ENCODE results near the gene ZNF646. TPM values are rescaled to one million over a fixed set of nuclear protein-coding genes. Genes with fewer than 3 reads are reported as not detected.

The ZNF646 gene
- total RNA-seq, 4 donors from 2014 or later = 10.9 to 16.9 (median 13.6) TPM

DNA sequence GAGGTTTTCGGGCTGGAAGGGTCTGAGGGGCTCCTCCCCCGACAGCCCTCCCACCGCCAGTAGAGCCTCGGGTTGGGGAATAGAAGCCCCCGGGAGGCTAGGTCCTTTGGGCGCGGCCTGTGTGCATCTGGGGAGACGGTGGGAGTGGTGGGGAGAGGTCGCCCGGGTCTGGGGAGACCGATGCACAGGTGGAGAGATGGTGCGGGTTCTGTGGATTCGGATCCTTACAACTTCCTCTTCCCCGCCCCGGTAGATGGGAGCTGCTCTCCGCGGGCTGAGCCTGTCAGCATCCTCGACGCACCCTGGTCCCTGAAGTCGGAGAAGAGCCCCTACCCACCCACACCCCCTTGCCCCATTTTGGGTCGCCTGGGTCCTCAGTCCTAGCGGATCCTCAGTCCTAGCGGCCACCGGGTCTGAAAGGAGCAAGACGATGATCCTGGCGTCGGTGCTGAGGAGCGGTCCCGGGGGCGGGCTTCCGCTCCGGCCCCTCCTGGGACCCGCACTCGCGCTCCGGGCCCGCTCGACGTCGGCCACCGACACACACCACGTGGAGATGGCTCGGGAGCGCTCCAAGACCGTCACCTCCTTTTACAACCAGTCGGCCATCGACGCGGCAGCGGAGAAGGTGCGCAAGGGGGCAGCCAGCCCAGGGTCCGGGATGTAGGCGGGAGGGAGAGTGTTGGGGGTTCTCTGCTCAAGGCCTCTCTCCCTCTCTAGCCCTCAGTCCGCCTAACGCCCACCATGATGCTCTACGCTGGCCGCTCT, 34.8 kb downstream of the ZNF646 start:
- peak overlapping the region; percentile 82 to 99 for H3K4me3 ChIP-seq
- H3K9me3 ChIP-seq = no peaks in the 10 kb centered on the region
- H3K36me3 ChIP-seq = peaks cover 0 to 43% of the 10 kb centered on the region in 2 donors
- 80% methylated on average over 6 of the region's 57 CpGs; no CpG with 5 or more reads in 1 of the 2 donors for WGBS, 2 donors (ENCODE audit: low coverage in 1 of 2)
- TF ChIP-seq EP300 (IDR thresholded peaks at IDR 0.05) (no peak), POLR2AphosphoS5 (IDR thresholded peaks at IDR 0.05) (no peak), POLR2A (IDR thresholded peaks at IDR 0.05) (no peak)
- TF ChIP-seq, protein P1, sequence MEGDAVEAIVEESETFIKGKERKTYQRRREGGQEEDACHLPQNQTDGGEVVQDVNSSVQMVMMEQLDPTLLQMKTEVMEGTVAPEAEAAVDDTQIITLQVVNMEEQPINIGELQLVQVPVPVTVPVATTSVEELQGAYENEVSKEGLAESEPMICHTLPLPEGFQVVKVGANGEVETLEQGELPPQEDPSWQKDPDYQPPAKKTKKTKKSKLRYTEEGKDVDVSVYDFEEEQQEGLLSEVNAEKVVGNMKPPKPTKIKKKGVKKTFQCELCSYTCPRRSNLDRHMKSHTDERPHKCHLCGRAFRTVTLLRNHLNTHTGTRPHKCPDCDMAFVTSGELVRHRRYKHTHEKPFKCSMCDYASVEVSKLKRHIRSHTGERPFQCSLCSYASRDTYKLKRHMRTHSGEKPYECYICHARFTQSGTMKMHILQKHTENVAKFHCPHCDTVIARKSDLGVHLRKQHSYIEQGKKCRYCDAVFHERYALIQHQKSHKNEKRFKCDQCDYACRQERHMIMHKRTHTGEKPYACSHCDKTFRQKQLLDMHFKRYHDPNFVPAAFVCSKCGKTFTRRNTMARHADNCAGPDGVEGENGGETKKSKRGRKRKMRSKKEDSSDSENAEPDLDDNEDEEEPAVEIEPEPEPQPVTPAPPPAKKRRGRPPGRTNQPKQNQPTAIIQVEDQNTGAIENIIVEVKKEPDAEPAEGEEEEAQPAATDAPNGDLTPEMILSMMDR (IDR thresholded peaks at IDR 0.05) = no peak
- no peak for ATAC-seq
- peak overlapping the region; percentile 70 to 94 (median 93) for H3K27ac ChIP-seq
- H3K4me1 ChIP-seq = peaks cover 0 to 65% (median 10%) of the 10 kb centered on the region in 3 donors
- no peaks in the 10 kb centered on the region for H3K27me3 ChIP-seq

DNA sequence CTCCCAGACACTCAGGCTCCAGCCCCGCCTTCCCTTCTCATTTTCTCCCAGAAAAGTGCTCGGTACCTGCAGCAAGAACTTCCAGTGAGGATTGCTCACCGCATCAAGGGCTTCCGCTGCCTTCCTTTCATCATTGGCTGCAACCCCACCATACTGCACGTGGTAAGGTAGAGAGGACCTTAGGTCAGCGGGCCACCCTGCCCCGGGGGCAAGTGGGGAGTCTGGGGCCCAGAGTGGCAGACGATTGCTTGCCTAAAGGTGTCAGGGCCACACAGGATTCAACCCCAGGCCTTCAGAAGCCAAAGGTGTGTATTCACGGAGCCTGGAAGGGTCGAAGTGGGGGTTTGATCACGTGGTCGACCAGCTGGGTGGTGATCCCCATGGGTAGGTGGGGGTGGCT, 35.4 kb downstream of the ZNF646 start:
- Histone ChIP-seq H3K36me3 (peaks cover 0 to 43% of the 10 kb centered on the region in 2 donors), H3K4me1 (peaks cover 0 to 65% (median 10%) of the 10 kb centered on the region in 3 donors), H3K9me3 (no peaks in the 10 kb centered on the region), H3K27me3 (no peaks in the 10 kb centered on the region), H3K27ac (peak overlapping the region in 1 of 4 donors; percentile 94), H3K4me3 (peak overlapping the region in 1 of 2 donors; percentile 99)
- TF ChIP-seq, protein P1 (IDR thresholded peaks at IDR 0.05) = no peak
- no peak for TF ChIP-seq EP300 (IDR thresholded peaks at IDR 0.05)
- no peak for TF ChIP-seq POLR2AphosphoS5 (IDR thresholded peaks at IDR 0.05)
- TF ChIP-seq POLR2A (IDR thresholded peaks at IDR 0.05) = no peak
- 72% methylated on average over 2 of the region's 12 CpGs; no CpG with 5 or more reads in 1 of the 2 donors for WGBS, 2 donors (ENCODE audit: low coverage in 1 of 2)
- no peak for ATAC-seq

DNA sequence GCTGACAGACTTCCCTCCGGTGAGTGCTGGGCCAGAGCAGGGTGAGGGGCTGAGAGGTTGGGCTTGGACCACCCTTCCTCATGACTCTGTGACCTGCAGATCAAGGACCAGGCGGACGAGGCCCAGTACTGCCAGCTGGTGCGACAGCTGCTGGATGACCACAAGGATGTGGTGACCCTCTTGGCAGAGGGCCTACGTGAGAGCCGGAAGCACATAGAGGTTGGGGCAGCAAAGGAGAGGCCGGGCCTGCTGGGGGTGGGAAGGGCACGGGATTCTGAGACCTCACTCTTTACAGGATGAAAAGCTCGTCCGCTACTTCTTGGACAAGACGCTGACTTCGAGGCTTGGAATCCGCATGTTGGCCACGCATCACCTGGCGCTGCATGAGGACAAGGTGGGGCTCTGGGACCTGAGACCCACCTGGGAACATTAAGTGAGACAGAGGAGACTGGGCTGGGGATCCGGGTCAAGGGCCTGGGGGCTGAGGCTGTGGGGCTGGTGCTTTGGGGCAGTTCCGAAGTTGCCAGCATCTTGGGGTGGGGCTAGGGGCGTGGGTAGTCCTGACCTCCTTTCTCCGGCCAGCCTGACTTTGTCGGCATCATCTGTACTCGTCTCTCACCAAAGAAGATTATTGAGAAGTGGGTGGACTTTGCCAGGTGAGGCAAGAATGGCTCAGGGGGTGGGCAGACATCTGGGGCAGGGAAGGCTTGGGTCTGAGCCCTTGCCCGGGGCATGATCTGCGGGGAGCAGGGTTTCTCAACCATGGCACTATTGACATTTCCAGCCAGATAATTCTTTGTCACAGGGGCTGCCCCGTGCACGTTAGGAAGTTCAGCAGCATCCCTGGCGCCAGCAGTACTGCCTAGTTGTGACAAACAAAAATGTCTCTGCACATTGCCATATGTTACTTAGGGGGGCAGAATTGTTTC, 36.1 kb downstream of the ZNF646 start:
- no peak overlapping the region for H3K4me3 ChIP-seq
- TF ChIP-seq POLR2A (IDR thresholded peaks at IDR 0.05) (no peak), POLR2AphosphoS5 (IDR thresholded peaks at IDR 0.05) (no peak), EP300 (IDR thresholded peaks at IDR 0.05) (no peak)
- TF ChIP-seq, protein P1 (IDR thresholded peaks at IDR 0.05) = no peak
- ATAC-seq = no peak
- no peaks in the 10 kb centered on the region for H3K27me3 ChIP-seq
- peaks cover 0 to 43% of the 10 kb centered on the region in 2 donors for H3K36me3 ChIP-seq
- H3K9me3 ChIP-seq = no peaks in the 10 kb centered on the region
- WGBS, 2 donors (ENCODE audit: low coverage in 1 of 2) = 92% methylated on average over 7 of the region's 26 CpGs; no CpG with 5 or more reads in 1 of the 2 donors
- H3K4me1 ChIP-seq = peaks cover 0 to 63% (median 10%) of the 10 kb centered on the region in 3 donors
- H3K27ac ChIP-seq = no peak overlapping the region

GRCh38 chr16:31111881-31112466, 37.8 kb downstream of the ZNF646 start:
- ATAC-seq = no peak
- no CpG with 5 or more reads among the region's 23 CpGs for WGBS, 2 donors (ENCODE audit: low coverage in 1 of 2)

More at GRCh38 chr16:31111881-31112466, 37.8 kb downstream of the ZNF646 start:
- Histone ChIP-seq H3K27ac (no peak overlapping the region), H3K27me3 (no peaks in the 10 kb centered on the region), H3K36me3 (peaks cover 0 to 43% of the 10 kb centered on the region in 2 donors), H3K9me3 (no peaks in the 10 kb centered on the region), H3K4me1 (peaks cover 0 to 61% (median 9%) of the 10 kb centered on the region in 3 donors), H3K4me3 (no peak overlapping the region)
- TF ChIP-seq POLR2AphosphoS5 (IDR thresholded peaks at IDR 0.05) (no peak), EP300 (IDR thresholded peaks at IDR 0.05) (no peak), POLR2A (IDR thresholded peaks at IDR 0.05) (no peak)
- TF ChIP-seq, protein P1 (IDR thresholded peaks at IDR 0.05) = no peak

All from gastroesophageal sphincter (tissue), 4 donors.